Measurements from ENCODE around the gene EPB41L4A. TPM values are rescaled to one million over a fixed set of nuclear protein-coding genes. Genes with fewer than 3 reads are reported as not detected.

EPB41L4A gene
- total RNA-seq, 2 donors from 2014 or later = 7.7 to 9.9 TPM

DNA sequence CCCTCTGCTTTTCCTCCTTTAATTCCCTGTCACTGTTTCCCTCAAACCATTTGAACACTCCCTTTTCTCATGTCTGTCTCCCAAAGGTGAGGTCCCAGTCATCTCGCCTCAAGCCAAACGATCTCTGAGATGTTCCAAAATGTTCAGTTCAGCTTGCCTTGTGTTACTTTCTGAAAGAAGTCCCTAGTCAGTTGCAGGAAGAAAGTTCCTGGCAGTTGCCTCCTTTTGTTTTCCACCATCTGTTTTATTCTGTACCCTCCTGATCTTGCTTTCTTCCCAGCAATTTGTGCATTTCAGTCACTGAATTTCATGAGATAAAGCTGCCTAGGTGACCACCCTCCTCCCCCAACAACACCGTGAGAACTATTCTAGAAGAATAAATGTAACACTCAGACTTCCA, 277.5 kb downstream of the EPB41L4A start:
- WGBS, 2 experiments (ENCODE audit: insufficient coverage in 1 of 2, insufficient read length in 1 of 2) = 90% methylated on average over 2 to 3 of the region's 3 CpGs
- Mint-ChIP-seq H3K27ac (no peak overlapping the region), H3K9me3 (no peaks in the 10 kb centered on the region), H3K27me3 (ENCODE audit: insufficient read depth) (no peaks in the 10 kb centered on the region), H3K36me3 (ENCODE audit: low read depth) (no peaks in the 10 kb centered on the region), H3K4me3 (no peak overlapping the region), H3K4me1 (no peaks in the 10 kb centered on the region)
- no peak overlapping the region for H3K27ac ChIP-seq (ENCODE audit: low read depth, low read length)
- no peaks in the 10 kb centered on the region for H3K27me3 ChIP-seq (ENCODE audit: control insufficient read depth, insufficient read depth, low read length, poor library complexity, severe bottlenecking)
- no peak overlapping the region for H3K9ac ChIP-seq (ENCODE audit: extremely low read depth, low read length, poor library complexity, severe bottlenecking)
- no peaks in the 10 kb centered on the region for H3K36me3 ChIP-seq (ENCODE audit: control insufficient read depth, insufficient read depth, low read length)
- H3K9me3 ChIP-seq (ENCODE audit: control insufficient read depth, low read length) = no peaks in the 10 kb centered on the region
- no peaks in the 10 kb centered on the region for H3K4me1 ChIP-seq (ENCODE audit: control insufficient read depth, insufficient read depth, low read length)
- H3K4me3 ChIP-seq (ENCODE audit: low read length) = no peak overlapping the region
- no peak for DNase-seq
- TF ChIP-seq, protein P1, sequence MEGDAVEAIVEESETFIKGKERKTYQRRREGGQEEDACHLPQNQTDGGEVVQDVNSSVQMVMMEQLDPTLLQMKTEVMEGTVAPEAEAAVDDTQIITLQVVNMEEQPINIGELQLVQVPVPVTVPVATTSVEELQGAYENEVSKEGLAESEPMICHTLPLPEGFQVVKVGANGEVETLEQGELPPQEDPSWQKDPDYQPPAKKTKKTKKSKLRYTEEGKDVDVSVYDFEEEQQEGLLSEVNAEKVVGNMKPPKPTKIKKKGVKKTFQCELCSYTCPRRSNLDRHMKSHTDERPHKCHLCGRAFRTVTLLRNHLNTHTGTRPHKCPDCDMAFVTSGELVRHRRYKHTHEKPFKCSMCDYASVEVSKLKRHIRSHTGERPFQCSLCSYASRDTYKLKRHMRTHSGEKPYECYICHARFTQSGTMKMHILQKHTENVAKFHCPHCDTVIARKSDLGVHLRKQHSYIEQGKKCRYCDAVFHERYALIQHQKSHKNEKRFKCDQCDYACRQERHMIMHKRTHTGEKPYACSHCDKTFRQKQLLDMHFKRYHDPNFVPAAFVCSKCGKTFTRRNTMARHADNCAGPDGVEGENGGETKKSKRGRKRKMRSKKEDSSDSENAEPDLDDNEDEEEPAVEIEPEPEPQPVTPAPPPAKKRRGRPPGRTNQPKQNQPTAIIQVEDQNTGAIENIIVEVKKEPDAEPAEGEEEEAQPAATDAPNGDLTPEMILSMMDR (conservative IDR thresholded peaks at IDR 0.05) = no peak

DNA sequence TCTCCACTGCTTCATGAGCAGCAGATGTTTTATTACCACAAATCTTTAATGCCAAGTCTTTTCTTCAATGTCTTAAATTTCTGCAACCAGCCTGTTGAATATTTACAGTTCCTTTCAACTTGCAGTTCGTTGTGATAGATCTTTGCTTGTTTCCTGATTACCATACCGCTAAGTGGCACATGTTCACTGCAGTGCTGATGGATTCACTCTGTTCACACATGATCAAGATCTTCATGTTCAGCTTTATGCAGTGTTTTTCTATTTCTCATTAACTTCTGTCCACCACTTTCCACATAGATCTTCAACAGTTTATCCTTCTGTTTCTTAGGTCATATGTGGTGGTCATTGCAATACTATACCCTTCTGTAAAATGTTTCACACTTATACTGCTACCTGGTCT, 280.6 kb downstream of the EPB41L4A start:
- Mint-ChIP-seq H3K27me3 (ENCODE audit: insufficient read depth) (no peaks in the 10 kb centered on the region), H3K9me3 (peaks cover 2% of the 10 kb centered on the region), H3K4me1 (no peaks in the 10 kb centered on the region), H3K27ac (no peak overlapping the region), H3K4me3 (no peak overlapping the region), H3K36me3 (ENCODE audit: low read depth) (no peaks in the 10 kb centered on the region)
- no peaks in the 10 kb centered on the region for H3K9me3 ChIP-seq (ENCODE audit: control insufficient read depth, low read length)
- no peak overlapping the region for H3K27ac ChIP-seq (ENCODE audit: low read depth, low read length)
- no peak for DNase-seq
- H3K36me3 ChIP-seq (ENCODE audit: control insufficient read depth, insufficient read depth, low read length) = no peaks in the 10 kb centered on the region
- whole genome bisulfite sequencing, 2 experiments (ENCODE audit: insufficient coverage in 1 of 2, insufficient read length in 1 of 2) = 89% methylated on average over 2 of the region's 2 CpGs
- no peaks in the 10 kb centered on the region for H3K27me3 ChIP-seq (ENCODE audit: control insufficient read depth, insufficient read depth, low read length, poor library complexity, severe bottlenecking)
- H3K4me1 ChIP-seq (ENCODE audit: control insufficient read depth, insufficient read depth, low read length) = no peaks in the 10 kb centered on the region
- H3K9ac ChIP-seq (ENCODE audit: extremely low read depth, low read length, poor library complexity, severe bottlenecking) = no peak overlapping the region
- H3K4me3 ChIP-seq (ENCODE audit: low read length) = no peak overlapping the region
- TF ChIP-seq, protein P1 (conservative IDR thresholded peaks at IDR 0.05) = no peak

DNA sequence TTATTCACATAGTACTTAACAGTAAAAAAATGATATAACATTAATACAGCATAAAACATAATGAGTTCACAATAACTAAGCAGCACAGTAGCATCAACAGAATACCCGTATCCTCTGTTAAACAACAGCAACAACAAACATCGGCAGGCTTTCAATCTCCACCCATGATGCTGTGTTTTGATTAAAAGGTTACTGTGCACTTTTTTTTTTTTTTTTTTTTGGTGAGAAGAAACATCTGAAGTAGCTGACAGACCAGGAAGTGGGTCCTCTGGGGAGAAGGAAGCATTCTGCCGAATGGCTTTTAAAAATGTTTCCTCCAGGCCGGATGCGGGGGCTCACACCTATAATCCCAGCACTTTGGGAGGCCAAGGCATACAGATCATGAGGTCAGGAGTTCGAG, 282.3 kb downstream of the EPB41L4A start:
- H3K4me1 ChIP-seq (ENCODE audit: control insufficient read depth, insufficient read depth, low read length) = no peaks in the 10 kb centered on the region
- Mint-ChIP-seq H3K27ac (no peak overlapping the region), H3K4me1 (no peaks in the 10 kb centered on the region), H3K27me3 (ENCODE audit: insufficient read depth) (no peaks in the 10 kb centered on the region), H3K36me3 (ENCODE audit: low read depth) (no peaks in the 10 kb centered on the region), H3K4me3 (no peak overlapping the region), H3K9me3 (peaks cover 9% of the 10 kb centered on the region)
- no peak overlapping the region for H3K27ac ChIP-seq (ENCODE audit: low read depth, low read length)
- H3K27me3 ChIP-seq (ENCODE audit: control insufficient read depth, insufficient read depth, low read length, poor library complexity, severe bottlenecking) = no peaks in the 10 kb centered on the region
- no peak overlapping the region for H3K9ac ChIP-seq (ENCODE audit: extremely low read depth, low read length, poor library complexity, severe bottlenecking)
- no peak for DNase-seq
- TF ChIP-seq, protein P1 (conservative IDR thresholded peaks at IDR 0.05) = no peak
- H3K36me3 ChIP-seq (ENCODE audit: control insufficient read depth, insufficient read depth, low read length) = no peaks in the 10 kb centered on the region
- H3K9me3 ChIP-seq (ENCODE audit: control insufficient read depth, low read length) = no peaks in the 10 kb centered on the region
- WGBS, 2 experiments (ENCODE audit: insufficient coverage in 1 of 2, insufficient read length in 1 of 2) = 96 to 100% methylated on average over 2 to 6 of the region's 6 CpGs
- no peak overlapping the region for H3K4me3 ChIP-seq (ENCODE audit: low read length)

All from endodermal cell (in vitro differentiated cells).